H1 (cell line): ENCODE measurements around the gene UIMC1. TPM values are rescaled to one million over a fixed set of nuclear protein-coding genes. Genes with fewer than 3 reads are reported as not detected.

Experiments
- CTCF ChIA-PET: fragments of 300-600 bp; sonication (Branson Sonifier 250); formaldehyde crosslinking; loops from one replicate; lab custom pipeline; 2021; ENCODE audit not compliant: partially characterized antibody; lab: Charles Lee
- POLR2A ChIA-PET: fragments of 300-600 bp; sonication (Branson Sonifier 250); formaldehyde crosslinking; loops from one replicate; lab custom pipeline; 2021; ENCODE audit warnings: inconsistent platforms; ENCODE audit not compliant: partially characterized antibody; lab: Charles Lee
- DNase-seq, 2 experiments: peaks; one replicate each; pipeline versions ENCODE4 v3.0.0 to v3.0.0-alpha.2; 2010 to 2022; ENCODE audit warnings: low spot score in 2 of 2, low read depth in 1 of 2, mixed read lengths in 1 of 2
- FAIRE-seq: peaks from 2 replicates; lab custom pipeline; 2011; peaks lifted over from hg19 to GRCh38; lab: Jason Lieb, UNC
- H2AFZ ChIP-seq: 2 replicates; pipeline ENCODE4 v1.8.1; 2012; ENCODE audit warnings: low read length, inconsistent platforms
- H2AK5ac ChIP-seq: 2 replicates; pipeline ENCODE4 v1.6.1; 2013; ENCODE audit warnings: low read depth, low read length
- H2BK120ac ChIP-seq: replicated peaks from 2 replicates; pipeline ENCODE3; 2013; ENCODE audit warnings: low read depth, low read length, inconsistent platforms
- H2BK12ac ChIP-seq: 2 replicates; pipeline ENCODE4 v1.6.1; 2013; ENCODE audit warnings: low read depth, low read length
- H2BK15ac ChIP-seq: 2 replicates; pipeline ENCODE4 v1.6.1; 2013; ENCODE audit warnings: low read length
- H2BK20ac ChIP-seq: 2 replicates; pipeline ENCODE4 v1.6.1; 2013; ENCODE audit warnings: low read length
- H2BK5ac ChIP-seq: 2 replicates; pipeline ENCODE4 v1.6.1; 2013; ENCODE audit warnings: low read depth, low read length
- H3K14ac ChIP-seq: 2 replicates; pipeline ENCODE4 v1.6.1; 2013; ENCODE audit warnings: inconsistent platforms; ENCODE audit not compliant: insufficient read length
- H3K18ac ChIP-seq: 2 replicates; pipeline ENCODE4 v1.6.1; 2013; ENCODE audit warnings: low read length; ENCODE audit errors: extremely low read depth
- H3K23ac ChIP-seq: 2 replicates; pipeline ENCODE4 v1.6.1; 2013; ENCODE audit warnings: inconsistent platforms; ENCODE audit not compliant: insufficient read length
- H3K23me2 ChIP-seq: 2 replicates; pipeline ENCODE4 v1.6.1; 2013; ENCODE audit warnings: low read depth, low read length
- H3K27ac ChIP-seq: 2 replicates; pipeline ENCODE4 v1.6.1; 2011; ENCODE audit warnings: low read depth, low read length, inconsistent platforms
- H3K27me3 ChIP-seq, 4 experiments: replicated peaks in 1 of 4; 1 replicate in 1 of 4; 2 replicates in 3 of 4; pipeline versions ENCODE4 v1.6.1 to v1.8.1; 2011 to 2013; ENCODE audit warnings: low read length in 3 of 4, mild to moderate bottlenecking in 3 of 4, inconsistent platforms in 2 of 4, mixed read lengths in 2 of 4, moderate library complexity in 1 of 4; ENCODE audit not compliant: control insufficient read depth in 3 of 4, insufficient read depth in 3 of 4; ENCODE audit errors: extremely low read depth in 1 of 4
- H3K36me3 ChIP-seq, 4 experiments: 2 replicates each; pipeline versions ENCODE4 v1.6.1 to v1.8.1; 2011 to 2013; ENCODE audit warnings: mild to moderate bottlenecking in 4 of 4, low read length in 3 of 4, moderate library complexity in 2 of 4, control low read depth in 1 of 4, inconsistent platforms in 1 of 4; ENCODE audit not compliant: insufficient read depth in 4 of 4, control insufficient read depth in 2 of 4
- H3K4ac ChIP-seq: replicated peaks from 2 replicates; pipeline ENCODE3; 2013; ENCODE audit warnings: low read length, low read depth, mixed read lengths, inconsistent platforms; ENCODE audit not compliant: insufficient read length
- H3K4me1 ChIP-seq, 4 experiments: replicated peaks in 1 of 4; 1 replicate in 1 of 4; 2 replicates in 3 of 4; pipeline versions ENCODE4 v1.6.1 to v1.8.1; 2011 to 2013; ENCODE audit warnings: low read length in 3 of 4, inconsistent platforms in 2 of 4, mixed read lengths in 1 of 4; ENCODE audit not compliant: insufficient read depth in 4 of 4, control insufficient read depth in 3 of 4
- H3K4me2 ChIP-seq, 2 experiments: 2 replicates each; pipeline versions ENCODE4 v1.6.1 to v1.8.1; 2011 to 2013; ENCODE audit warnings: low read depth in 2 of 2, low read length in 2 of 2, control low read depth in 1 of 2, inconsistent platforms in 1 of 2, mild to moderate bottlenecking in 1 of 2; ENCODE audit not compliant: insufficient read depth in 1 of 2
- H3K4me3 ChIP-seq, 4 experiments: fragments of 200-600, 300-600 bp in 1 of 4; sonication (generic), shearing (Covaris generic), sonication (Bioruptor Twin) in 1 of 4; 2 replicates each; pipeline versions ENCODE4 v1.5.1 to v1.8.1; 2011 to 2016; ENCODE audit warnings: low read length in 4 of 4, low read depth in 3 of 4, control low read depth in 2 of 4, inconsistent platforms in 2 of 4, mild to moderate bottlenecking in 2 of 4, mixed read lengths in 1 of 4, moderate library complexity in 1 of 4; ENCODE audit not compliant: insufficient read depth in 2 of 4; ENCODE audit errors: extremely low read depth in 1 of 4
- H3K56ac ChIP-seq: replicated peaks from 2 replicates; pipeline ENCODE3; 2013; ENCODE audit warnings: low read depth, mild to moderate bottlenecking, mixed read lengths, low read length, inconsistent platforms; ENCODE audit not compliant: insufficient read length
- H3K79me1 ChIP-seq: 2 replicates; pipeline ENCODE4 v1.6.1; 2013; ENCODE audit warnings: low read depth, low read length, control low read depth
- H3K79me2 ChIP-seq, 2 experiments: 2 replicates each; pipeline versions ENCODE4 v1.6.1 to v1.8.1; 2012 to 2013; ENCODE audit warnings: low read length in 2 of 2, mild to moderate bottlenecking in 2 of 2, inconsistent platforms in 1 of 2; ENCODE audit not compliant: insufficient read depth in 2 of 2, control insufficient read depth in 1 of 2
- H3K9ac ChIP-seq, 4 experiments: replicated peaks in 1 of 4; 1 replicate in 1 of 4; 2 replicates in 3 of 4; pipeline versions ENCODE4 v1.6.1 to v1.8.1; 2011 to 2013; ENCODE audit warnings: low read depth in 3 of 4, low read length in 3 of 4, control low read depth in 2 of 4, mild to moderate bottlenecking in 2 of 4, moderate library complexity in 2 of 4, inconsistent platforms in 1 of 4; ENCODE audit errors: extremely low read depth in 1 of 4
- H3K9me3 ChIP-seq, 2 experiments: 2 replicates each; pipeline versions ENCODE4 v1.6.1 to v1.8.1; 2012 to 2013; ENCODE audit warnings: mild to moderate bottlenecking in 2 of 2, moderate library complexity in 2 of 2, control low read depth in 1 of 2, inconsistent platforms in 1 of 2, low read depth in 1 of 2, low read length in 1 of 2, mixed read lengths in 1 of 2; ENCODE audit not compliant: insufficient read depth in 2 of 2
- H4K20me1 ChIP-seq, 2 experiments: replicated peaks in 1 of 2; 2 replicates each; pipeline versions ENCODE3 to v1.8.1; 2011 to 2013; ENCODE audit warnings: inconsistent platforms in 2 of 2, low read length in 2 of 2, mild to moderate bottlenecking in 1 of 2; ENCODE audit not compliant: insufficient read depth in 2 of 2, control insufficient read depth in 1 of 2
- H4K5ac ChIP-seq: 2 replicates; pipeline ENCODE4 v1.6.1; 2013; ENCODE audit warnings: low read length, low read depth, mixed read lengths, inconsistent platforms; ENCODE audit not compliant: insufficient read length
- H4K8ac ChIP-seq: 2 replicates; pipeline ENCODE4 v1.8.0; 2013; ENCODE audit warnings: mild to moderate bottlenecking, moderate library complexity, low read length, inconsistent platforms; ENCODE audit not compliant: insufficient read depth; ENCODE audit errors: extremely low read depth
- H4K91ac ChIP-seq: replicated peaks from 2 replicates; pipeline ENCODE3; 2013; ENCODE audit warnings: low read length, mixed read lengths, inconsistent platforms; ENCODE audit not compliant: insufficient read length
- CEBPB ChIP-seq: IDR thresholded peaks from 2 replicates; pipeline ENCODE4 v1.6.1; 2012; ENCODE audit warnings: low read depth, low read length
- CHD1 ChIP-seq: IDR thresholded peaks from 2 replicates; pipeline ENCODE4 v1.6.1; 2012; ENCODE audit warnings: low read depth, low read length, improper control_type of control experiment
- CTBP2 ChIP-seq: IDR thresholded peaks from 2 replicates; pipeline ENCODE4 v1.7.0; 2011; ENCODE audit warnings: borderline replicate concordance, mild to moderate bottlenecking, moderate library complexity, mixed read lengths, low read length; ENCODE audit not compliant: insufficient read depth, insufficient read length
- FOSL1 ChIP-seq: IDR thresholded peaks from 2 replicates; pipeline ENCODE4 v1.6.1; 2011; ENCODE audit warnings: mild to moderate bottlenecking, low read depth, low read length, moderate library complexity; ENCODE audit not compliant: insufficient read depth
- KDM4A ChIP-seq: IDR thresholded peaks from one replicate; pipeline ENCODE4 v1.7.1; 2012; ENCODE audit warnings: low read depth, mild to moderate bottlenecking, moderate library complexity, low read length, inconsistent platforms; ENCODE audit not compliant: severe bottlenecking
- NRF1 ChIP-seq: IDR thresholded peaks from 2 replicates; pipeline ENCODE4 v1.6.1; 2011; ENCODE audit warnings: mild to moderate bottlenecking, low read depth, low read length, improper control_type of control experiment
- PHF8 ChIP-seq: fragments of 200-600 bp; sonication (generic); conservative IDR thresholded peaks from 2 replicates; pipeline ENCODE4 v1.7.1; 2012; ENCODE audit warnings: low read depth, mild to moderate bottlenecking, inconsistent platforms, low read length, moderate library complexity
- POU5F1 ChIP-seq: IDR thresholded peaks from 2 replicates; pipeline ENCODE4 v1.6.1; 2011; ENCODE audit warnings: low read depth, mild to moderate bottlenecking, low read length, moderate library complexity
- SP1 ChIP-seq: IDR thresholded peaks from 2 replicates; pipeline ENCODE4 v1.6.1; 2011; ENCODE audit warnings: low read depth, low read length
- WGBS, 2 experiments: shearing (Covaris generic) in 1 of 2; methylation state at CpG; one replicate each; pipeline versions ENCODE4 v1.1.6 to v1.1.7; 2013 to 2015; ENCODE audit warnings: low lambda C conversion rate in 2 of 2, mixed read lengths in 2 of 2, inconsistent platforms in 1 of 2, low coverage in 1 of 2, missing lambda C conversion rate in 1 of 2; ENCODE audit not compliant: insufficient replicate concordance in 2 of 2, insufficient coverage in 1 of 2, insufficient read length in 1 of 2; ENCODE audit errors: extremely low coverage in 1 of 2, missing lambda C conversion rate in 1 of 2; 5-methylcytosine and 5-hydroxymethylcytosine counted together
- polyA plus RNA-seq, 7 experiments: library from polyadenylated mRNA; depleted of rRNA in 3 of 7; stranded (reverse) in 5 of 7; unstranded in 2 of 7; fragments of >200 nt in 5 of 7; fragments of 200-250 nt in 2 of 7; gene quantifications; 1 replicate in 5 of 7; 2 replicates in 1 of 7; 4 replicates in 1 of 7; pipeline versions ENCODE4 v1.2.1 to v1.2.3, GENCODE V29; 2011 to 2013; ENCODE audit warnings: missing spikeins in 2 of 7, mixed read lengths in 2 of 7
- total RNA-seq: library from RNA; stranded (reverse); fragmentation: NEBNext Ultra II Directional; extraction: Animal tissue kit (Norgen Biotek cat#: 25700); gene quantifications from 2 replicates; pipeline ENCODE4 v1.2.1, GENCODE V29; 2021
- TF ChIP-seq, protein P1 (sequence below): IDR thresholded peaks from 2 replicates; pipeline ENCODE4 v1.6.1; 2012; ENCODE audit warnings: inconsistent platforms

UIMC1 gene
- total and polyA plus RNA-seq, 2 of the 8 experiments (the other 6 are each of a cell fraction or from before 2014, with no cell fraction given): 12.8 to 43.7 TPM

DNA sequence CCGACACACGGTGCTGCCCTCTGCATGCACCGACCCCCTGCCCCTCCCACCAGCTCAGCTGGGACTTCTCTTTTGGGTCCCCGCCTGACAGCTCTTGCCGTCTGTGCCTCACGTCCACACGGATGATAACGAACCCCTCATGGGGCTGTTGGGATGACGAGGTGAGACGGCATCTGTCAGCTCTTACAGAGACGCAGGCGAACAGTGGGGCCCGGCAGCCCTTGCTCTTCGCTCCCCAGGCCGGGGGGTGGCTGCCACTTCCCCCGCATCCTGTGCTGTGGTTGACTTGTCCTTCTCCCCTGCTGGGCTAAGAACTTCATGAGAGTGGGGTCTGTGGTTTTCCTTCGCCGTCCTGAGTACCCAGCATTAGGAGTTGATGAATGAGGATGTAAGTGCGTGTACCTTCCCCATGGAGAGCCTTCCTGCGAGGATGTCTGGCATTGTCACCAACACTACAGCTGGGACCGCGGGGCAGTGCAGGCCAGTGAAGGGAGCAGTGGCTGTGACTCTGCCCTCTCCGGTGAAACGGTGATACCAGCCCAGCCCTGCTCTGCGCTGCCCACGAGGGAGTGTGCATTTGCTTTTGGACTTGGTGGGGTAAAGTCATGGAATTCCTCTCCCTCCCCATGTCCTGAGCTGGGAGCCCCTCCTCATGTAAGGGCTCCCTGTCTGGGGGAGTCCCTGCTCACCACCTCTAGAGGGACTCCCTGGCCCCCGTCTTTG, 130.6 kb downstream of the UIMC1 start:
- no peaks in the 10 kb centered on the region for H3K9me3 ChIP-seq
- H3K4ac ChIP-seq: no peak overlapping the region
- H3K27me3 ChIP-seq: no peaks in the 10 kb centered on the region
- no peak overlapping the region for H4K91ac ChIP-seq
- H2BK120ac ChIP-seq: no peak overlapping the region
- H4K5ac ChIP-seq: no peak overlapping the region
- no peak overlapping the region for H3K4me2 ChIP-seq
- peaks cover 0 to 4% (median 1%) of the 10 kb centered on the region in 4 experiments; a peak in 3 of 7 replicates for H3K4me1 ChIP-seq
- H3K27ac ChIP-seq: no peak overlapping the region
- H2BK12ac ChIP-seq: no peak overlapping the region
- H3K56ac ChIP-seq: no peak overlapping the region
- 0 out of 2 replicates have a peak overlapping the region, but pooled peaks have one; percentile 34 for H2BK20ac ChIP-seq
- H2AFZ ChIP-seq: no peak overlapping the region
- H2BK15ac ChIP-seq: 0 out of 2 replicates have a peak overlapping the region, but pooled peaks have one; percentile 40
- no peak overlapping the region for H4K8ac ChIP-seq
- no peak overlapping the region for H3K18ac ChIP-seq
- no peaks in the 10 kb centered on the region for H3K23me2 ChIP-seq
- POLR2A ChIA-PET: interaction anchor here (1.3 to 1.6 kb wide), 4 partner anchors 10 to 59 kb away, joined by 3 to 6 read pairs (median 4); no protein-coding TSS in a partner anchor
- H2BK5ac ChIP-seq: 0 out of 2 replicates have a peak overlapping the region, but pooled peaks have one; percentile 5
- H3K9ac ChIP-seq: no peak overlapping the region
- H3K4me3 ChIP-seq: no peak overlapping the region
- WGBS, 2 experiments: 88% methylated on average over 27 of the region's 27 CpGs; no CpG with 5 or more reads in 1 of the 2 experiments
- H3K79me2 ChIP-seq: no peaks in the 10 kb centered on the region
- H3K23ac ChIP-seq: no peak overlapping the region
- no peaks in the 10 kb centered on the region for H3K36me3 ChIP-seq
- CTCF ChIA-PET: interaction anchor here (1.0 to 7.2 kb wide), 12 partner anchors 9 to 219 kb away, joined by 3 to 39 read pairs (median 4); no protein-coding TSS in a partner anchor
- no peak for FAIRE-seq
- no peaks in the 10 kb centered on the region for H4K20me1 ChIP-seq
- no peak for DNase-seq
- H2AK5ac ChIP-seq: no peak overlapping the region
- no peaks in the 10 kb centered on the region for H3K79me1 ChIP-seq
- H3K14ac ChIP-seq: no peak overlapping the region
- TF ChIP-seq PHF8 (no peak), CTBP2 (no peak), POU5F1 (no peak), CHD1 (no peak), NRF1 (no peak), CEBPB (no peak), SP1 (no peak), KDM4A (no peak), FOSL1 (no peak)
- TF ChIP-seq, protein P1, sequence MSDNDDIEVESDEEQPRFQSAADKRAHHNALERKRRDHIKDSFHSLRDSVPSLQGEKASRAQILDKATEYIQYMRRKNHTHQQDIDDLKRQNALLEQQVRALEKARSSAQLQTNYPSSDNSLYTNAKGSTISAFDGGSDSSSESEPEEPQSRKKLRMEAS: no peak
